Activated CD8-positive, alpha-beta memory T cell treated with anti-CD3 and anti-CD28 coated beads, Interleukin-2, amount 10 ng/mL, durations not matched to agents 7 days and 5 days (primary cell): Measurements from ENCODE around the gene PPIP5K1. TPM values are rescaled to one million over a fixed set of nuclear protein-coding genes. Genes with fewer than 3 reads are reported as not detected.
A peak's percentile ranks its signal among the peaks of the same experiment; 100 is the strongest.

ENCODE experiments used
- ATAC-seq: fragments of 150-1000 bp; cut with Tn5 transposase; one replicate; pipeline ENCODE4 v1.10.0; 2021; ENCODE audit warnings: moderate library complexity
- CTCF ChIA-PET: fragments of 350-600 bp; sonication (Branson Sonifier 250); formaldehyde crosslinking; loops from one replicate; lab custom pipeline; 2021; ENCODE audit warnings: antibody characterized with exemption; lab: Charles Lee
- DNase-seq: peaks from one replicate; pipeline ENCODE4 v3.0.0-alpha.2; 2020
- H3K27ac Mint-ChIP-seq: one replicate; pipeline ENCODE4 v1.8.0; 2021; ENCODE audit warnings: mild to moderate bottlenecking, mixed read lengths
- H3K27me3 Mint-ChIP-seq: one replicate; pipeline ENCODE4 v1.8.0; 2021; ENCODE audit warnings: mixed read lengths
- H3K36me3 Mint-ChIP-seq: one replicate; pipeline ENCODE4 v1.8.0; 2021; ENCODE audit warnings: mild to moderate bottlenecking, mixed read lengths
- H3K4me1 Mint-ChIP-seq: one replicate; pipeline ENCODE4 v1.8.0; 2021; ENCODE audit warnings: mixed read lengths
- H3K4me3 Mint-ChIP-seq: one replicate; pipeline ENCODE4 v1.8.0; 2021; ENCODE audit warnings: mild to moderate bottlenecking, moderate library complexity, mixed read lengths
- H3K9me3 Mint-ChIP-seq: one replicate; pipeline ENCODE4 v1.8.0; 2022; ENCODE audit warnings: low read depth, mixed read lengths
- total RNA-seq, 2 experiments: library from RNA; stranded (reverse); gene quantifications; one replicate each; pipeline ENCODE4 v1.2.3, GENCODE V29; 2021

Gene PPIP5K1
- total RNA-seq, 2 experiments from 2014 or later, result 33.5 to 34.2 TPM

DNA sequence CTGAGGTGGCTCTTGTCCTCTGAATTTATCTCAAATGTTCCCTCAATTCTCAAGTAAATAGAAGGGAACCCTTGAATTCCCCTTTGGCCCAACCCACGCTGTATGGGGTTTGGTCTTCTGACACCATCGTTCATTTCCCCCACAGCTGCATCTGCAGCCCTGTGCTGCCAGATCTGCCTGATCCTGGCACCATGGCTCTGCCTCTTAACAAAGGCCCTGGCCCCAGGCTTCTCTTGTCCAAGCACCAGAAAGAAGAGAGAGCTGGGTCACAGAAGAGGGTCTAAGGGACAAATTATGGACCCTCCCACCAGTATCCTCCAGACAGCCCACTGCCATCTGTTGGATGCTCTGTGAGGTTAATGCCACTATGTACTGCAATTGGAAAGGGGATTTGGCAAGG lies 70.8 kb downstream of the PPIP5K1 start:
- Mint-ChIP-seq H3K27ac (no peak overlapping the region), H3K4me1 (peaks cover 30% of the 10 kb centered on the region), H3K27me3 (peaks cover 21% of the 10 kb centered on the region), H3K4me3 (no peak overlapping the region), H3K36me3 (no peaks in the 10 kb centered on the region), H3K9me3 (no peaks in the 10 kb centered on the region)
- ATAC-seq, result no peak
- no peak for DNase-seq
- CTCF ChIA-PET, result no interaction called here

DNA sequence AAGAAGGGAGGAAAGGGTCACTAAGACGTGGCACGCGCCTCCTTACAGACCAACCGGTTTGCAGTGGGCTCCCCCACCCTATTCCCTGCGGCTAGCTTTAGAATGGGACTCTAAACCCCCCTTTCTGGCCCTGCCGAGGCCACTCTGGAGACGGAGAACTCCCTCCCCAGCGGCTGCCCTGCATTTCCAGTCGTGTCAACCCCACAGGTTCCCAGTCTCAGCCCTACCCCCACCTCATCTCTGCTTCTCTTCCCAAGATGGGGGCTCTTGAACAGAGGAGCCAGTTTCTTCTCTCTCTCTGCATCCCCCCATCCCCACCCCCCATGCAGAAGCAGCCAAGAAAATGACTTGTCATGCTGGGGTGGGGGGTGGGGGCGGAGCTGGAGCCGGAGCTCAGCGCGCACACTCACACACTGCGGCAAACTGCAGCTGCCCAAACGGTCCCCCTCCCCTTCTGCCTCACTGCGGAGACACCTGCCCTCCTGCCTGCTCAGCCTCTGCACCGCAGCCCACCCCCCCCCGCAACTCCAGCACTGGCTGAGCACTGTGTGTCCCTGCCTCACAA lies 71.7 kb downstream of the PPIP5K1 start:
- DNase-seq (no peak), ATAC-seq (no peak)
- Mint-ChIP-seq H3K4me3 (peak overlapping the region; percentile 8), H3K4me1 (peaks cover 40% of the 10 kb centered on the region), H3K27me3 (peaks cover 21% of the 10 kb centered on the region), H3K27ac (no peak overlapping the region), H3K9me3 (no peaks in the 10 kb centered on the region), H3K36me3 (no peaks in the 10 kb centered on the region)
- CTCF ChIA-PET, result no interaction called here

DNA sequence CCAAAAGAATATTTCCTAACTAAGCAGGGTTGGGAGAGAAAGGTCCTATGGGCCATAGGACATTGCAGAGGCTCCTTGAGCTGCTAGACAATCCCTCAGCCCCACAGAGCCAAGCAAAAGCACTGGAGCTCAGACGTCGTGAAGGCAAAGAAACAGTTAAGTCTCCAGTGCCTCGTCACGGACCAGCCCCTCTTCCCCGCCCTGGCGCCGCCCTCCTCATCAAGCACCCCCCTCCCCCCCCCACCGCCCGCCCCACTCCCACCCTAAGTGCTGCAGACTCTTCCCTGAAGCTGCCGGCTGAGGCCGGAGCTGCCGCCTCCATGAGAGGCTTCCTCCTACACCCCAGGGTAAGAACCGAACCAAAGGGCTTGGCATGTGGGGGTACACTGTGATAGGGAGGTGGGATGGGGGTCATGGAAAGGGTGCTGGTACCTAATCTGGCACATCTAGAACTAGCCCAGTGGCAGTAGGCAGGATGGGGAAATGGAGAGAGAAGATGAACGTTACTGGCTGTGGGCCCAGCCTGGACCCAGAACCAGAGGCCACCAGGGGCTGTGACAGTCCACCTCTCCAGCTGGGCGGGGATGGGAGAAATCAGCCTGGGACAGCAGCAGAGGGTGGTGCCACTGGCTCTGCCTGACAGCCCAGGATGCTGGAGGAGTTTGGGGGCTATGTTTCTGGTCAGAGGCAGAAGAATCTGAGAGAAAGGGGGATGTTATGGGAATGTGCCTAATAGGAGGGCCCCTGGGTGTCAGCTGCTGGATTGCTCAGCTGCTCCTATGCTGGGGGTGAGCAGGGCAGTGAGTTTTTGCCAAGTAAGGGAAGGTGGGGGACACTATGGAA lies 72.4 kb downstream of the PPIP5K1 start, which contains the start of gene MAP1A:
Gene MAP1A, plus strand, starts transcription at position 255 of the 843 bp plus-strand sequence. CDS start 3,866 bp downstream, outside the sequence.
- Mint-ChIP-seq H3K36me3 (no peaks in the 10 kb centered on the region), H3K4me1 (peaks cover 45% of the 10 kb centered on the region), H3K9me3 (no peaks in the 10 kb centered on the region), H3K4me3 (peak within 1 kb of the TSS; percentile 8), H3K27ac (no peak within 1 kb of the TSS), H3K27me3 (peaks cover 21% of the 10 kb centered on the region)
- CTCF ChIA-PET, result no interaction called here
- DNase-seq (no peak), ATAC-seq (no peak)

DNA sequence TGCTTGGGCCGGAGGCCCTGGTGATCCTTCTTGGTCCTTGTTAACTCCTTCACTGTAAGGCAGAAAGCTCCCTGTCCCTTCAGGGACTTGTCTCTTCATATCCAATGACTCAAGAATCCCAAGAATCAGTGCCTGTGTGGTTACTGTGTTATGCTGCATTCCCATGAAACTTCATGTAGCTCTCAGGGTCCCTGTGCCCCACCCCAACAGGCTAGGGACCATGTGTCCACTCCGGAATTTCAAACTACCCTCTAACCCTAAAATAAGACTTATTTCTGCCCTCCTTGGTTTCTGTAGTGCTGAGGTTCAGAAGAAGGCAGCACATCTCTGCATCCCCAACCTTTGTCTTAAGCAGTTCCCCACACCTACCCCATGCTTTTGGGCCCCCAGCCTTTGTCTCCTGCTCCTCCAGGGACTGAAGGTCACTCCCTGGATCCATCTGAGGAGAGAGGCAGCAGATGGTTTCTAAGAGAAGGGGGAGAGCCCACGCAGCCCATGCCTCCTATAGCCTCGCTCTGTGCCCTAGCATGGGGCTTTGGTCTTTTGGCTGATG lies 73.1 kb downstream of the PPIP5K1 start:
- CTCF ChIA-PET, result interaction anchor here (0.6 to 7.3 kb wide), 2 partner anchors 14 to 76 kb away, joined by 3 to 66 read pairs; no protein-coding TSS in a partner anchor
- Mint-ChIP-seq H3K4me3 (no peak overlapping the region), H3K27ac (no peak overlapping the region)

DNA sequence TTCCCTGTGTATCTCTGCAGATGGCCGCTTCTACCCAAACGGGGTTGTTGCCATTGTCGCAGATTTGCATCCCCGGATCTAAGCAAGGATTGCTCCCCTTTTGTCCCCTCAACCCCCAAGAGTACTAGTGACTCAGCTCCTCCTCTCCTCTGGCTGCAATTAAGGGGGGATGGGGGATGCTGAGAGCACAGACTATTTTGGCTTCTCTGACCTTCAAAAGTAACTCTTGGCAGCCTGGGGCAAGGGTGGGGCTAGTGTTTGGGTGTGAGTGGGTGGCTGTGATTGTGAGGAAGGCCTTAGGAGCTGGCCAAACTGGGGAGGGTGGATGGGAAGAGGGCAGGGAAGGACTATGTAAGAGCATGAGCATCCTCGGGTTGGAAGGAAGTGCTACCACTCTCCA lies 73.8 kb downstream of the PPIP5K1 start:
- ATAC-seq, result no peak
- no peaks in the 10 kb centered on the region for H3K9me3 Mint-ChIP-seq
- peaks cover 21% of the 10 kb centered on the region for H3K27me3 Mint-ChIP-seq
- H3K27ac Mint-ChIP-seq, result no peak overlapping the region
- CTCF ChIA-PET, result interaction anchor here (0.6 to 7.3 kb wide), 5 partner anchors 10 to 81 kb away, joined by 3 to 66 read pairs (median 13); no protein-coding TSS in a partner anchor
- DNase-seq, result no peak
- peaks cover 59% of the 10 kb centered on the region for H3K4me1 Mint-ChIP-seq
- H3K36me3 Mint-ChIP-seq, result no peaks in the 10 kb centered on the region
- no peak overlapping the region for H3K4me3 Mint-ChIP-seq

More for the DNA sequence above, 73.1 kb downstream of the PPIP5K1 start:
- DNase-seq (no peak), ATAC-seq (no peak)
- peaks cover 52% of the 10 kb centered on the region for H3K4me1 Mint-ChIP-seq
- peaks cover 21% of the 10 kb centered on the region for H3K27me3 Mint-ChIP-seq
- H3K36me3 Mint-ChIP-seq, result no peaks in the 10 kb centered on the region
- H3K9me3 Mint-ChIP-seq, result no peaks in the 10 kb centered on the region

DNA sequence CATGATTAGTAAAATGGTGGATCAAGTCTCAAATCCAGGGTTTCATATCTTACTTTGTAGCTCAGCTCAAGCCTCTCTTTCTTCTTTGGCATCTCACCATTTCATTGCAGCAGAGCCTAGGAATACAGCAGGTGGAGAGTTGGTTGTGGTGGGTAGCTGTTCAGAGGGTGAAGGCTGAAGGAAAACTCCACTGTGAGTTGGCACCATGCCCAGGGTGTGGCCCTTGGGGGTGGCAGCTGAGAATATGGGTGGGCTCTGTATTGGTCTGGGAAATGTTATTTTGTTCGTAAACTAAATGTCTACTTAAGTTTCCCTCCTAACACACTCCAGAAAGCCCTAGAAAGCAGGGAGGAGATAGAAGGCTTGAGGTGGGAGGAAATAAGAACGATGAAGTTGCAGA lies 74.3 kb downstream of the PPIP5K1 start:
- Mint-ChIP-seq H3K4me3 (no peak overlapping the region), H3K27ac (no peak overlapping the region), H3K27me3 (peaks cover 21% of the 10 kb centered on the region), H3K36me3 (no peaks in the 10 kb centered on the region), H3K9me3 (no peaks in the 10 kb centered on the region), H3K4me1 (peaks cover 63% of the 10 kb centered on the region)
- no peak for DNase-seq
- CTCF ChIA-PET, result interaction anchor here (1.1 to 7.3 kb wide), 4 partner anchors 10 to 81 kb away, joined by 5 to 66 read pairs (median 16); no protein-coding TSS in a partner anchor
- ATAC-seq, result no peak

DNA sequence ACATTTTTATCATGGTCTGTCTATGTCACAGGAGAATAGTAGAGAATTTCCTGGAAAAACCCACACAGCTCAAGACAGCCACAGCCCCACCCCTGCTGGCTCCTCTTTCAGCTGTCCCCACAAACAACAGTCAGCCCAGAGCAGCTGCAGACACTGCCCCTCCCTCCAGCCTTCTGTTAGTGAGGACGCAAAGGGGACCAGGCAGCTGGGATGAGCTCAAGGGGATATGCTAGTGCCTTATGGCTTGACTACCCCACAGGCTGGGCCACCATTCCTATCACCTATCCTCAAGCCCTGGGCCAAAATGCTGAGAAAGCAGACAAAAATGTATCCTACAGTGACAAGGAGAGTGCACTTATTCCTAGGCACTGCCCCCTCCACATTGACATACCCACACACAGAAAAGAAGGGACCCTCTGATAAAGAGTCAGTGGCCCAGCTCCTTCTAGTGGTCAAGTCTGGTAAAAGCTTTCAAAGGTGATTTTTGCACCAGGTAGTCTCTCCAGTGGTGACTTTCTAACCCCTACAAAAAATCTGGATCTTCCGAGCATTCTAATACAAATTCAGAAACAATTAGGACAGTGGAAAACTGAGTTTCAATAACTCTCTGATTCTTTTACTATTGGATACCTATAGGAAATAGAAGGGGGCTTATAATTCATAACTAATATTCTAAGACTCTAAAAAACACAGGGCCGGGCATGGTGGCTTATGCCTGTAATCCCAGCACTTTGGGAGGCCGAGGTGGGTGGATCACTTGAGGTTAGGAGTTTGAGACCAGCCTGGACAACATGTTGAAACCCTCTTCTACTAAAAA lies 75.6 kb downstream of the PPIP5K1 start:
- peak; percentile 77 for DNase-seq
- peak; percentile 4 for ATAC-seq
- Mint-ChIP-seq H3K9me3 (no peaks in the 10 kb centered on the region), H3K27ac (peak overlapping the region; percentile 79), H3K4me3 (peak overlapping the region; percentile 31), H3K36me3 (peaks cover 2% of the 10 kb centered on the region), H3K4me1 (peaks cover 71% of the 10 kb centered on the region), H3K27me3 (peaks cover 21% of the 10 kb centered on the region)
- CTCF ChIA-PET, result interaction anchor here (0.6 to 7.3 kb wide), 12 partner anchors 12 to 289 kb away, joined by 3 to 66 read pairs (median 4); partner anchors contain the start of genes TP53BP1, TUBGCP4 and ZSCAN29

DNA sequence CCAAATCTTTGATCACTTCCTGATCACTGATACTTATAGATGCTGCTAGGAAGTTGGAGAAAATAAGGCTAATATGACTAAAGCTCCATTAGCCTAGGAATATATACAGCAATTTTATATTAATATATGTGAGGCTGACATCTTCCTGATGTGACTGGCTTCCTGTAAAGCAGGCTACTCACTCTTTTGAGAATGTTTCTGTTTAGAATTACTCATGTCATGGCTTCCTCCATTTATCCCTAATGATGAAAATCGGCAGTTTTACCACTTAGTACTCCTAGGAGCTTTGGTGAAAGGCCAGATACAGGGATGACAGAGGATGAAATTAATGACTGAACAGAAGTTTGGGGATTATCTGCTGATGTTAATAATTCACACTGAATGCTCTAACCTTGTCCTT lies 76.5 kb downstream of the PPIP5K1 start:
- CTCF ChIA-PET, result interaction anchor here (1.0 to 7.3 kb wide), 8 partner anchors 13 to 143 kb away, joined by 3 to 66 read pairs (median 10); partner anchors contain the start of genes TP53BP1, TUBGCP4 and ZSCAN29
- Mint-ChIP-seq H3K4me1 (peaks cover 65% of the 10 kb centered on the region), H3K27me3 (peaks cover 16% of the 10 kb centered on the region), H3K27ac (peak overlapping the region; percentile 79), H3K9me3 (no peaks in the 10 kb centered on the region), H3K36me3 (peaks cover 2% of the 10 kb centered on the region), H3K4me3 (peak overlapping the region; percentile 31)
- DNase-seq (no peak), ATAC-seq (no peak)

DNA sequence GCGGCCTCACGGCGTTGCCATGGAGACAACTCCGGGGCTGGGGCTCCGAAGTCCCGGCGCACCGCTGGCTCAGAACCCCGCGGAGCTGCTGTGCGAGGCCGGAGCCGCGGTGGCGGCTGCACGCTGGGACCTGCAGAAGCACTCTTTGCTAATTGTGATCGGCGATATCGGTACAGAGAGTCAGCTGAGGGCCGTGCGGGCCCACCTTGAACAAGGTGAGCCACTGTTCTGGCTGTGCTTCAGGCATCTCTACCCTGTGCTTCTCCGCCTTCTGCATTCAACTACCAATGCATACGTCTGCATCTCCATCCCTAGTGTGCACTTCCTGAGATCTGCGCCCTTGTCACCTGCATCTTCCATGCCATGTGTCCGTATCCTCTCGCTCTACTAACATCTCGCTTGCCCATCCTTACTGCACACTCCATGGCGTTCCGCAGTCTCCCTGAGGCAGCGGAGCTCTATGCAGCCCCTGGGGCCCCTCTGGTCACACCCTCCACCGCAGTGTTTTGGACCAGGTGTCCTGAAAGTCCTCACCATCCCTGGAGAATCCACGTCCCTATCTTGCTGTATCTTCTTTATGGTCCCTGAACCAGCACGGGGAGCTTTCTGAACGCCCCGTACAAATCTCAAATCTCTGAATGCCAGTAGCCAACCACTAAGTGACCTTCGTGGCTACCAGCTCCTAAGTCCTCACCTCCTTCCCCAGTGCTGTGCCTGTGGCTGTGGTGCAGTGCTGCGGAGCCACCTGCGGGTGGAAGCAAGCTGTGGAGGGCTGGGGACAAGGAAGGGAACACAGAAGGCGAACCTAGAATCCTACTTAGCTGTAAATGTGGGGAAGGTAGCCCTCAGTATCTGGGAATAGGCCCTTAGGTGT lies 78.8 kb downstream of the PPIP5K1 start:
- DNase-seq (peak; percentile 50), ATAC-seq (no peak)
- Mint-ChIP-seq H3K27me3 (no peaks in the 10 kb centered on the region), H3K27ac (peak overlapping the region; percentile 58), H3K36me3 (peaks cover 2% of the 10 kb centered on the region), H3K4me1 (peaks cover 57% of the 10 kb centered on the region), H3K4me3 (peak overlapping the region; percentile 94), H3K9me3 (no peaks in the 10 kb centered on the region)
- CTCF ChIA-PET, result interaction anchor here (0.6 to 7.3 kb wide), 11 partner anchors 10 to 274 kb away, joined by 3 to 66 read pairs (median 4); partner anchors contain the start of gene TP53BP1

DNA sequence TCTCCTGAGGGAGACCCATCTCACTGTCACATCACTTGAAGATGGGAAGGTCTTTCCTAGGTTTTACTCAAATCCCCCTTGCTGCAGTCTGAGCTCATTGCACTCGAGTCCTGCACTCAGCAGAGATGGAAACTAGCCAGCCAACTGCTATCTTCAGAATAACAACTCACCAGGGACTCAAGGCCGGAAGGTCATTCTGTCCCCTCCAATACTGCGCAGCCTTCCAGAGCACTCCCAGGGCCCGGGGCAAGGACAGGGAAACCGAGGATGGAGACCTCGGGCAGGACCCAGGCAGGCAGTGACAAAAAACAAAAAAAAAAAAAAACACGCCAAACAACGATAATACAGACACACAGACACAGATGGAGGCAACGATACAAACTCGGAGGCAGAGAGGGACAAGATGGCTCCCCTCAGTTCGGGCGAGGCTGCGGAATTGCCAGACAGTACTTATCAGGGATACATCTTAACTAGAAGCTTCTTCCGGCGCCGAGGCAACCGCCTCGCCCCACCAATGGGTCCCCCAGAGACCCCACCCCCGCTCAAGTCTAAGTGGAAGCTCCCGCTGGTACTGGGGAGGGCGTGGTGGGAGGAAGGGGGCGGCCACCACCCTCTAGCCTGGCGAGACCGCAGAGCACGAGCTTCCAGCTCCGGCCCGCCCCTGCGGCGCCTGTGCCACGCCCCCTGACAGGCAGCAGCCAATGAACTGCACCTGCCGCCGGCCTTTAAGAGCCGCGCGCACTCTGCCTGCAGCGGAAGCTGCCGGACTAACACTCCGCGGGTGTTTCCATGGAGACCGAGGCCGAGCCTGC lies 79.6 kb downstream of the PPIP5K1 start:
- Mint-ChIP-seq H3K36me3 (peaks cover 2% of the 10 kb centered on the region), H3K27me3 (no peaks in the 10 kb centered on the region), H3K9me3 (no peaks in the 10 kb centered on the region), H3K4me3 (peak overlapping the region; percentile 94), H3K4me1 (peaks cover 49% of the 10 kb centered on the region), H3K27ac (peak overlapping the region; percentile 93)
- ATAC-seq, result peak; percentile 94
- DNase-seq, result peak; percentile 99
- CTCF ChIA-PET, result interaction anchor here (0.6 to 7.3 kb wide), 11 partner anchors 10 to 275 kb away, joined by 3 to 66 read pairs (median 4); partner anchors contain the start of gene TP53BP1

DNA sequence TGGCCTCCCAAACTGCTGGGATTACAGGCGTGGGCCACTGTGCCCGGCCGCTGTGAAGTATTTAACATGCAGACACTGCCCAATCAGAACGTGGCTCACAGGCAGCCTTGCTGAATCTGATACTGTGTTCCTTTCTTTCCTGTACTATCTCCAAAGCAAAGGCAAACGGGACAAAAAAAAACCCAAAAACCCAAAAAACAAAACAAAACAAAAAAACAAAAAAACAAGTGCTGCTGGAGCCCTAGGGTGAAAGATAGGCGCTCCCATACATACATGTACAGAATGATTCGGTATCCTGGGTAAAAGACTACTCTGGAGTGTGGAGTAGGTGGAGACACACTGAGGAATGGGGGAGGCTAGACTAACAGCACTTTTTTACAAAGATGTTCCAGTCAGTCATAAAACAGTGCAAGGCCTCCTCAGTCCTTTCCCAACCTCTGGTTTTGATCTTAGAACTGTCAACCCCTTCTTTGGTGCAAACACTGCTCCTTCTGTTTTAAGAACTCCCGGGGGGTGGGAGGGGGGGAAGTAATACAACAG lies 80.3 kb downstream of the PPIP5K1 start:
- Mint-ChIP-seq H3K36me3 (peaks cover 2% of the 10 kb centered on the region), H3K4me3 (peak overlapping the region; percentile 94), H3K4me1 (peaks cover 46% of the 10 kb centered on the region), H3K9me3 (no peaks in the 10 kb centered on the region), H3K27me3 (no peaks in the 10 kb centered on the region), H3K27ac (peak overlapping the region; percentile 93)
- CTCF ChIA-PET, result interaction anchor here (0.8 to 7.3 kb wide), 4 partner anchors 9 to 75 kb away, joined by 3 to 66 read pairs (median 23); partner anchors contain the start of gene TP53BP1
- DNase-seq (no peak), ATAC-seq (no peak)
